ENCODE measurements around the gene HNRNPAB. TPM values are rescaled to one million over a fixed set of nuclear protein-coding genes. Genes with fewer than 3 reads are reported as not detected.

The HNRNPAB gene
- total and polyA plus RNA-seq, 9 of the 15 experiments (the other 6 are each of a cell fraction or from before 2014, with no cell fraction given) = 34.6 to 425 (median 236) TPM

DNA sequence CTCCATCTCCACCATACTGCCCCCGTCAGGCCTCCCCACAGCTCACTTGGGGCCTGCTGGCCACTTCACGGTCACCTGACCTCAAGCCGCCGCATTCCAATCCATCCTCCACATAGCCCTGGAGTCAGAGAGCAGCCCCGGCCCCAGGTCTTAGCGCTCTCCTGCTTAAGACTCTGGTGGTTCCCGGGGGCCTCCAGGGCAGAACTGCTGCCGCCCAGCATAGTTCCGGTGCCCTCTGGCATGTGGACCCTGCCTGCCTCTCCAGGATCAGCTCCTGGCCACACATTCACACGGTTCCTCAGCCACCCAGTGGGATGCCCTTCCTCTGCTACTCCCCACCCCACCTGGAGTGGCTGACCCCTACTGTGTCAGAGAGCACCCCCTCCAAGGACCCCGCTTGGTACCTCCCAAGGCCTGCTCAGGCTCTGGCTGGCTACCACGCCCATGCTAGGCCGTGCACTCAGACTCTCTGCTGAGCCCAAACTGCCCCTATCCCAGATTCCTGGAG lies 19.5 kb downstream of the HNRNPAB start (continued):
- TF ChIP-seq, protein P1, sequence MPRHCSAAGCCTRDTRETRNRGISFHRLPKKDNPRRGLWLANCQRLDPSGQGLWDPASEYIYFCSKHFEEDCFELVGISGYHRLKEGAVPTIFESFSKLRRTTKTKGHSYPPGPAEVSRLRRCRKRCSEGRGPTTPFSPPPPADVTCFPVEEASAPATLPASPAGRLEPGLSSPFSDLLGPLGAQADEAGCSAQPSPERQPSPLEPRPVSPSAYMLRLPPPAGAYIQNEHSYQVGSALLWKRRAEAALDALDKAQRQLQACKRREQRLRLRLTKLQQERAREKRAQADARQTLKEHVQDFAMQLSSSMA (CRISPR knock-in tag; IDR thresholded peaks at IDR 0.05) = no peak
- no peak for TF ChIP-seq SREBF2 (CRISPR knock-in tag; IDR thresholded peaks at IDR 0.05)
- peak; percentile 68 for TF ChIP-seq POLR2G (IDR thresholded peaks at IDR 0.05; ENCODE audit: low read depth, low read length)
- no peak for TF ChIP-seq PTBP1 (IDR thresholded peaks at IDR 0.05; ENCODE audit: low read depth, low read length)
- no peak for TF ChIP-seq PCBP1 (IDR thresholded peaks at IDR 0.05; ENCODE audit: low read depth, low read length, poor library complexity, severe bottlenecking)
- no peak for TF ChIP-seq BRD9 (IDR thresholded peaks at IDR 0.05; ENCODE audit: low read depth, partially characterized antibody)
- TF ChIP-seq, protein P2, sequence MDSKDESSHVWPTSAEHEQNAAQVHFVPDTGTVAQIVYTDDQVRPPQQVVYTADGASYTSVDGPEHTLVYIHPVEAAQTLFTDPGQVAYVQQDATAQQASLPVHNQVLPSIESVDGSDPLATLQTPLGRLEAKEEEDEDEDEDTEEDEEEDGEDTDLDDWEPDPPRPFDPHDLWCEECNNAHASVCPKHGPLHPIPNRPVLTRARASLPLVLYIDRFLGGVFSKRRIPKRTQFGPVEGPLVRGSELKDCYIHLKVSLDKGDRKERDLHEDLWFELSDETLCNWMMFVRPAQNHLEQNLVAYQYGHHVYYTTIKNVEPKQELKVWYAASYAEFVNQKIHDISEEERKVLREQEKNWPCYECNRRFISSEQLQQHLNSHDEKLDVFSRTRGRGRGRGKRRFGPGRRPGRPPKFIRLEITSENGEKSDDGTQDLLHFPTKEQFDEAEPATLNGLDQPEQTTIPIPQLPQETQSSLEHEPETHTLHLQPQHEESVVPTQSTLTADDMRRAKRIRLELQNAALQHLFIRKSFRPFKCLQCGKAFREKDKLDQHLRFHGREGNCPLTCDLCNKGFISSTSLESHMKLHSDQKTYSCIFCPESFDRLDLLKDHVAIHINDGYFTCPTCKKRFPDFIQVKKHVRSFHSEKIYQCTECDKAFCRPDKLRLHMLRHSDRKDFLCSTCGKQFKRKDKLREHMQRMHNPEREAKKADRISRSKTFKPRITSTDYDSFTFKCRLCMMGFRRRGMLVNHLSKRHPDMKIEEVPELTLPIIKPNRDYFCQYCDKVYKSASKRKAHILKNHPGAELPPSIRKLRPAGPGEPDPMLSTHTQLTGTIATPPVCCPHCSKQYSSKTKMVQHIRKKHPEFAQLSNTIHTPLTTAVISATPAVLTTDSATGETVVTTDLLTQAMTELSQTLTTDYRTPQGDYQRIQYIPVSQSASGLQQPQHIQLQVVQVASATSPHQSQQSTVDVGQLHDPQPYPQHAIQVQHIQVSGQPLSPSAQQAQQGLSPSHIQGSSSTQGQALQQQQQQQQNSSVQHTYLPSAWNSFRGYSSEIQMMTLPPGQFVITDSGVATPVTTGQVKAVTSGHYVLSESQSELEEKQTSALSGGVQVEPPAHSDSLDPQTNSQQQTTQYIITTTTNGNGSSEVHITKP (IDR thresholded peaks at IDR 0.05; ENCODE audit: partially characterized antibody) = peak; percentile 69

Measured in K562 (cell line).